HepG2 (cell line): Measurements from ENCODE around the gene KRT7. TPM values are rescaled to one million over a fixed set of nuclear protein-coding genes. Genes with fewer than 3 reads are reported as not detected.

Source experiments
- ATAC-seq: fragments of 200-7000 bp; cut with Tn5 transposase; 3 replicates; pipeline ENCODE4 v1.9.1; 2020; ENCODE audit warnings: mild to moderate bottlenecking, moderate library complexity
- BruUV-seq: library from RNA; stranded (reverse); fragments of 400-500 nt; replicated peaks from 2 replicates; lab custom pipeline; 2021; lab: Mats Ljungman, UMichigan
- CTCF ChIA-PET: fragments of 300-600 bp; formaldehyde crosslinking; extraction: SDS; loops from one replicate; lab custom pipeline; 2021; ENCODE audit warnings: low total read pairs, inconsistent platforms, low intra/inter-chr PET ratio; lab: Yijun Ruan, JAX
- POLR2A ChIA-PET: fragments of 350-600 bp; sonication (Branson Sonifier 250); formaldehyde crosslinking; loops from one replicate; lab custom pipeline; 2020; ENCODE audit warnings: antibody characterized with exemption, inconsistent platforms; lab: Yijun Ruan, JAX
- DNase-seq: peaks from one replicate; pipeline ENCODE4 v3.0.0-alpha.2; 2015; ENCODE audit warnings: low spot score
- FAIRE-seq: peaks from 3 replicates; lab custom pipeline; 2011; peaks lifted over from hg19 to GRCh38; lab: Jason Lieb, UNC
- H2AFZ ChIP-seq: one replicate; pipeline ENCODE4 v1.6.1; 2011; ENCODE audit warnings: low read length, inconsistent platforms
- H3K27ac ChIP-seq: fragments of 300-600 bp; 3 replicates; pipeline ENCODE4 v1.8.0; 2011; ENCODE audit warnings: mixed run types, mild to moderate bottlenecking, mixed read lengths, low read length, inconsistent platforms; ENCODE audit not compliant: insufficient read depth; ENCODE audit errors: extremely low read length
- H3K27me3 ChIP-seq, 2 experiments: fragments of 200-600 bp in 1 of 2; 2 replicates in 1 of 2; 3 replicates in 1 of 2; pipeline versions ENCODE4 v1.6.0 to v1.8.0; 2011; ENCODE audit warnings: low read length in 2 of 2, mild to moderate bottlenecking in 2 of 2, moderate library complexity in 2 of 2, inconsistent platforms in 1 of 2; ENCODE audit not compliant: insufficient read depth in 2 of 2, control insufficient read depth in 1 of 2
- H3K36me3 ChIP-seq, 2 experiments: fragments of 200-600 bp in 1 of 2; replicated peaks in 1 of 2; 2 replicates in 1 of 2; 3 replicates in 1 of 2; pipeline versions ENCODE4 v1.5.1 to v1.8.0; 2011; ENCODE audit warnings: low read length in 2 of 2, inconsistent platforms in 1 of 2; ENCODE audit not compliant: insufficient read depth in 2 of 2, control insufficient read depth in 1 of 2
- H3K4me1 ChIP-seq: 2 replicates; pipeline ENCODE4 v1.5.1; 2012; ENCODE audit warnings: low read length, inconsistent platforms; ENCODE audit not compliant: insufficient read depth
- H3K4me2 ChIP-seq: 2 replicates; pipeline ENCODE4 v1.6.0; 2011; ENCODE audit warnings: low read depth, low read length, inconsistent platforms
- H3K4me3 ChIP-seq, 3 experiments: fragments of 200-600 bp in 1 of 3; sonication (generic), shearing (Covaris generic) in 1 of 3; replicated peaks in 1 of 3; 2 replicates each; pipeline ENCODE4 v1.5.1; 2011 to 2016; ENCODE audit warnings: low read length in 3 of 3, inconsistent platforms in 2 of 3, low read depth in 2 of 3, mild to moderate bottlenecking in 2 of 3, control low read depth in 1 of 3, mixed read lengths in 1 of 3; ENCODE audit not compliant: insufficient read depth in 1 of 3
- H3K79me2 ChIP-seq: one replicate; pipeline ENCODE4 v1.6.1; 2011; ENCODE audit warnings: low read length, inconsistent platforms; ENCODE audit not compliant: insufficient read depth
- H3K9ac ChIP-seq: 2 replicates; pipeline ENCODE4 v1.6.0; 2011; ENCODE audit warnings: mild to moderate bottlenecking, low read depth, low read length, inconsistent platforms; ENCODE audit not compliant: insufficient read depth
- H3K9me3 ChIP-seq: 2 replicates; pipeline ENCODE4 v1.5.1; 2012; ENCODE audit warnings: mild to moderate bottlenecking, low read length
- H4K20me1 ChIP-seq: 2 replicates; pipeline ENCODE4 v1.6.0; 2011; ENCODE audit warnings: inconsistent platforms, mild to moderate bottlenecking, low read length, moderate library complexity; ENCODE audit not compliant: insufficient read depth
- AHDC1 ChIP-seq: sonication (generic); formaldehyde crosslinking; IDR thresholded peaks from 2 replicates; pipeline ENCODE4 v1.5.1; 2020; ENCODE audit warnings: mild to moderate bottlenecking, missing genetic modification reagents, borderline replicate concordance
- EZH2 ChIP-seq: conservative IDR thresholded peaks from 2 replicates; pipeline ENCODE4 v1.6.1; 2012; ENCODE audit warnings: mild to moderate bottlenecking, low read depth, low read length, moderate library complexity
- KDM4B ChIP-seq: sonication (generic); formaldehyde crosslinking; IDR thresholded peaks from 2 replicates; pipeline ENCODE4 v1.4.0; 2020; ENCODE audit warnings: missing genetic modification reagents
- MTA1 ChIP-seq: sonication (generic); formaldehyde crosslinking; IDR thresholded peaks from 2 replicates; pipeline ENCODE4 v1.4.0; 2020; ENCODE audit warnings: missing genetic modification reagents, mild to moderate bottlenecking, borderline replicate concordance
- NFKB2 ChIP-seq: sonication (generic); formaldehyde crosslinking; IDR thresholded peaks from 2 replicates; pipeline ENCODE4 v1.4.0; 2020; ENCODE audit warnings: missing genetic modification reagents, borderline replicate concordance
- NPAS2 ChIP-seq: sonication (generic); formaldehyde crosslinking; IDR thresholded peaks from 2 replicates; pipeline ENCODE4 v1.8.0; 2022; ENCODE audit warnings: mild to moderate bottlenecking, missing genetic modification reagents, borderline replicate concordance
- PBX3 ChIP-seq: sonication (generic); formaldehyde crosslinking; IDR thresholded peaks from 2 replicates; pipeline ENCODE4 v1.8.1; 2023; ENCODE audit warnings: missing genetic modification reagents, inconsistent platforms, borderline replicate concordance
- PHF5A ChIP-seq: IDR thresholded peaks from one replicate; pipeline ENCODE4 v1.6.1; 2018; ENCODE audit warnings: low read depth, missing genetic modification reagents; ENCODE audit not compliant: unreplicated experiment
- ZBTB33 ChIP-seq: sonication (generic); formaldehyde crosslinking; IDR thresholded peaks from 2 replicates; pipeline ENCODE4 v1.4.0; 2020; ENCODE audit warnings: missing genetic modification reagents
- ZKSCAN5 ChIP-seq: sonication (generic); formaldehyde crosslinking; IDR thresholded peaks from 2 replicates; pipeline ENCODE4 v1.5.1; 2020; ENCODE audit warnings: mild to moderate bottlenecking, missing genetic modification reagents
- ZNF138 ChIP-seq: sonication (generic); formaldehyde crosslinking; IDR thresholded peaks from 2 replicates; pipeline ENCODE4 v1.5.0; 2020; ENCODE audit warnings: mild to moderate bottlenecking, low read depth, missing genetic modification reagents
- ZNF367 ChIP-seq: sonication (generic); formaldehyde crosslinking; IDR thresholded peaks from 2 replicates; pipeline ENCODE4 v1.4.0; 2020; ENCODE audit warnings: missing genetic modification reagents, borderline replicate concordance
- ZNF564 ChIP-seq: sonication (generic); formaldehyde crosslinking; IDR thresholded peaks from 2 replicates; pipeline ENCODE4 v1.8.1; 2023; ENCODE audit warnings: mild to moderate bottlenecking, missing genetic modification reagents
- ZNF629 ChIP-seq: sonication (generic); formaldehyde crosslinking; conservative IDR thresholded peaks from 2 replicates; pipeline ENCODE4 v1.5.0; 2020; ENCODE audit warnings: missing genetic modification reagents
- ZNF75D ChIP-seq: sonication (generic); formaldehyde crosslinking; IDR thresholded peaks from 2 replicates; pipeline ENCODE4 v1.8.1; 2023; ENCODE audit warnings: missing genetic modification reagents, mild to moderate bottlenecking, borderline replicate concordance
- ZNF780A ChIP-seq: sonication (generic); formaldehyde crosslinking; IDR thresholded peaks from 2 replicates; pipeline ENCODE4 v1.8.0; 2022; ENCODE audit warnings: mild to moderate bottlenecking, missing genetic modification reagents, moderate library complexity
- WGBS: methylation state at CpG from one replicate; pipeline ENCODE4 v1.1.6; 2017; ENCODE audit warnings: low lambda C conversion rate; 5-methylcytosine and 5-hydroxymethylcytosine counted together
- in situ Hi-C: cut with HindIII; loops from 2 replicates; pipeline ENCODE4 v1.10.0; 2017; ENCODE audit warnings: low pct_unique_long_range_greater_than_20kb; ENCODE audit not compliant: extremely low pct_ligation_motif_present
- intact Hi-C: fragments of 100-400 bp; cut with micrococcal nuclease; formaldehyde crosslinking; loops from one replicate; pipeline ENCODE4 v1.10.0; 2022; ENCODE audit not compliant: unreplicated experiment
- polyA plus RNA-seq, 8 experiments: library from polyadenylated mRNA; depleted of rRNA in 3 of 8; stranded (reverse) in 7 of 8; unstranded in 1 of 8; fragments of >200 nt; fragmentation: Illumina TruSeq in 4 of 8; extraction: Trizol in 4 of 8; gene quantifications; 2 replicates each; pipeline versions ENCODE4 v1.2.1 to v1.2.3, GENCODE V29; 2011 to 2016; ENCODE audit warnings: low read depth in 4 of 8, missing spikeins in 1 of 8, mixed read lengths in 1 of 8; ENCODE audit not compliant: insufficient read depth in 1 of 8
- total RNA-seq, 5 experiments: library from RNA; depleted of rRNA; stranded (reverse); fragments of >200 nt; fragmentation: Illumina TruSeq; extraction: Trizol; gene quantifications; 2 replicates each; pipeline ENCODE4 v1.2.3, GENCODE V29; 2016; ENCODE audit warnings: low read depth in 1 of 5
- TF ChIP-seq, protein P1 (sequence below): IDR thresholded peaks from 2 replicates; pipeline ENCODE4 v1.6.1; 2016; ENCODE audit warnings: mild to moderate bottlenecking, missing biosample characterization, missing genetic modification reagents

Gene KRT7
- total and polyA plus RNA-seq, 2 of the 13 experiments (the other 11 are each of a cell fraction or from before 2014, with no cell fraction given), result 0.83 TPM; not detected in 1

DNA sequence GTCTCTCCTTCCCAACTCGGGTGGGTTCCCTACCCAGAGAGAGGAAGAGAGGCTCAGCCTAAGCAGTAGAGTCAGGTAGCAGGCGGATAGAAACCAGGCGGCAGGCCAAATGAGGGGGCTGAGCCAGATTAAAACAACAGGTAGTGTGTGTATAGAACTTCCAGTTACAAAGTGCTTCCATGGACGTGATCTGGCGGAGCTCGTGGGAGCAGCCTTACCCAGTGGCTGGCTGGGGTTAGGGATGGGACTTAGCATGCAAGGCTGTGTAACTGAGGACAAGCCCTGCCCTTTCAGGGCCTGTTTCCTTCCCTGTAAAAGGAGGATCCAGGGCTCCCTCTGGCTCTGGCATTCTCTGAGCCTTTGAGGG, 49.5 kb upstream of the KRT7 start:
- WGBS, result 39% methylated on average over 6 of the region's 6 CpGs
- CTCF ChIA-PET, result no interaction called here
- POLR2A ChIA-PET, result no interaction called here
- Histone ChIP-seq H2AFZ (no peak overlapping the region), H3K79me2 (no peaks in the 10 kb centered on the region), H3K4me3 (no peak overlapping the region), H3K36me3 (no peaks in the 10 kb centered on the region), H4K20me1 (no peaks in the 10 kb centered on the region), H3K27me3 (peaks cover 0 to 2% of the 10 kb centered on the region in 2 experiments; a peak in 2 of 5 replicates), H3K9me3 (no peaks in the 10 kb centered on the region), H3K4me1 (no peaks in the 10 kb centered on the region), H3K27ac (no peak overlapping the region), H3K4me2 (no peak overlapping the region), H3K9ac (no peak overlapping the region)
- no TSS peak for BruUV-seq
- FAIRE-seq, result no peak
- in situ Hi-C loops (no loop called here), intact Hi-C loops (no loop called here)
- no peak for ATAC-seq
- DNase-seq, result no peak
- TF ChIP-seq EZH2 (no peak), AHDC1 (no peak), ZBTB33 (no peak), ZNF564 (no peak), ZNF629 (CRISPR knock-in tag) (no peak), KDM4B (CRISPR knock-in tag) (no peak), ZNF367 (no peak), PBX3 (CRISPR knock-in tag) (no peak), ZNF138 (CRISPR knock-in tag) (no peak), ZNF780A (no peak), ZKSCAN5 (CRISPR knock-in tag) (no peak), NPAS2 (CRISPR knock-in tag) (no peak), PHF5A (CRISPR knock-in tag) (no peak), MTA1 (CRISPR knock-in tag) (no peak), ZNF75D (CRISPR knock-in tag) (no peak), NFKB2 (CRISPR knock-in tag) (no peak)
- TF ChIP-seq, protein P1, sequence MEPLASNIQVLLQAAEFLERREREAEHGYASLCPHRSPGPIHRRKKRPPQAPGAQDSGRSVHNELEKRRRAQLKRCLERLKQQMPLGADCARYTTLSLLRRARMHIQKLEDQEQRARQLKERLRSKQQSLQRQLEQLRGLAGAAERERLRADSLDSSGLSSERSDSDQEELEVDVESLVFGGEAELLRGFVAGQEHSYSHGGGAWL, result no peak
